ENCODE results near the gene TIGD2. TPM values are rescaled to one million over a fixed set of nuclear protein-coding genes. Genes with fewer than 3 reads are reported as not detected.

Gene TIGD2
- total RNA-seq, 2 experiments from 2014 or later, result 3.3 to 3.9 TPM

- no peaks in the 10 kb centered on the region for H3K36me3 ChIP-seq (ENCODE audit: insufficient read depth, low read length)
- DNase-seq (no peak), ATAC-seq (ENCODE audit: poor library complexity) (no peak)
- TF ChIP-seq CTCF (IDR thresholded peaks at IDR 0.05), result no peak
- H3K27ac Mint-ChIP-seq, result no peak overlapping the region
- H3K4me1 ChIP-seq (ENCODE audit: insufficient read depth, low read length), result no peaks in the 10 kb centered on the region
- H3K4me3 Mint-ChIP-seq, result no peak overlapping the region
- intact Hi-C loops (cut with DNase I, micrococcal nuclease), result no loop called here
- no peaks in the 10 kb centered on the region for H3K27me3 ChIP-seq (ENCODE audit: control insufficient read depth in 1 of 2, insufficient read depth in 2 of 2, low read length in 2 of 2)
- H3K9me3 Mint-ChIP-seq, result no peaks in the 10 kb centered on the region
- peaks cover 5% of the 10 kb centered on the region for H3K4me1 Mint-ChIP-seq (ENCODE audit: low read depth)
- POLR2A ChIA-PET, result no interaction called here
- no peak overlapping the region for H3K27ac ChIP-seq (ENCODE audit: low read depth in 1 of 2, low read length in 2 of 2)
- no peak overlapping the region for H3K4me3 ChIP-seq (ENCODE audit: low read length)
- H3K27me3 Mint-ChIP-seq, result peaks cover 5% of the 10 kb centered on the region
- CTCF ChIA-PET, result no interaction called here
- H3K9me3 ChIP-seq (ENCODE audit: control insufficient read depth in 1 of 2, insufficient read depth in 1 of 2, low read length in 2 of 2), result no peaks in the 10 kb centered on the region
- H3K36me3 Mint-ChIP-seq (ENCODE audit: low read depth), result no peaks in the 10 kb centered on the region
These were observed 41.9 kb upstream of the TIGD2 start for GRCh38 chr4:89069481-89069880.

GRCh38 chr4:89070041-89070440 lies 41.3 kb upstream of the TIGD2 start:
- intact Hi-C loops (cut with DNase I, micrococcal nuclease), result no loop called here
- ATAC-seq (ENCODE audit: poor library complexity), result no peak
- Mint-ChIP-seq H3K4me3 (no peak overlapping the region), H3K4me1 (ENCODE audit: low read depth) (peaks cover 5% of the 10 kb centered on the region), H3K27ac (no peak overlapping the region), H3K36me3 (ENCODE audit: low read depth) (no peaks in the 10 kb centered on the region), H3K9me3 (no peaks in the 10 kb centered on the region), H3K27me3 (peaks cover under 1% of the 10 kb centered on the region)
- ChIA-PET POLR2A (no interaction called here), CTCF (no interaction called here)
- H3K9me3 ChIP-seq (ENCODE audit: control insufficient read depth in 1 of 2, insufficient read depth in 1 of 2, low read length in 2 of 2), result no peaks in the 10 kb centered on the region
- H3K4me1 ChIP-seq (ENCODE audit: insufficient read depth, low read length), result no peaks in the 10 kb centered on the region
- no peaks in the 10 kb centered on the region for H3K27me3 ChIP-seq (ENCODE audit: control insufficient read depth in 1 of 2, insufficient read depth in 2 of 2, low read length in 2 of 2)
- no peak overlapping the region for H3K27ac ChIP-seq (ENCODE audit: low read depth in 1 of 2, low read length in 2 of 2)
- H3K4me3 ChIP-seq (ENCODE audit: low read length), result no peak overlapping the region
- no peak for TF ChIP-seq CTCF (IDR thresholded peaks at IDR 0.05)
- H3K36me3 ChIP-seq (ENCODE audit: insufficient read depth, low read length), result no peaks in the 10 kb centered on the region
- DNase-seq, result no peak

GRCh38 chr4:89071311-89071710 lies 40.0 kb upstream of the TIGD2 start:
- Histone ChIP-seq H3K36me3 (ENCODE audit: insufficient read depth, low read length) (no peaks in the 10 kb centered on the region), H3K27me3 (ENCODE audit: control insufficient read depth in 1 of 2, insufficient read depth in 2 of 2, low read length in 2 of 2) (no peaks in the 10 kb centered on the region), H3K9me3 (ENCODE audit: control insufficient read depth in 1 of 2, insufficient read depth in 1 of 2, low read length in 2 of 2) (no peaks in the 10 kb centered on the region), H3K27ac (ENCODE audit: low read depth in 1 of 2, low read length in 2 of 2) (no peak overlapping the region), H3K4me1 (ENCODE audit: insufficient read depth, low read length) (no peaks in the 10 kb centered on the region), H3K4me3 (ENCODE audit: low read length) (no peak overlapping the region)
- ChIA-PET POLR2A (no interaction called here), CTCF (no interaction called here)
- no peak for TF ChIP-seq CTCF (IDR thresholded peaks at IDR 0.05)
- no peaks in the 10 kb centered on the region for H3K27me3 Mint-ChIP-seq
- H3K36me3 Mint-ChIP-seq (ENCODE audit: low read depth), result no peaks in the 10 kb centered on the region
- no peak overlapping the region for H3K4me3 Mint-ChIP-seq
- H3K27ac Mint-ChIP-seq, result no peak overlapping the region
- no peaks in the 10 kb centered on the region for H3K9me3 Mint-ChIP-seq
- ATAC-seq (ENCODE audit: poor library complexity) (no peak), DNase-seq (no peak)
- intact Hi-C loops (cut with DNase I, micrococcal nuclease), result no loop called here
- H3K4me1 Mint-ChIP-seq (ENCODE audit: low read depth), result peaks cover 5% of the 10 kb centered on the region
